CD14-positive monocyte (primary cell): ENCODE data around the gene CHRD. TPM values are rescaled to one million over a fixed set of nuclear protein-coding genes. Genes with fewer than 3 reads are reported as not detected.

Experiments used
- DNase-seq, 3 donors: peaks; one replicate each; pipeline ENCODE4 v3.0.0-alpha.2; 2011 to 2022
- H2AFZ ChIP-seq: 2 replicates; pipeline ENCODE4 v1.6.0; 2012; ENCODE audit warnings: mild to moderate bottlenecking, low read depth, low read length, inconsistent platforms; ENCODE audit not compliant: insufficient read depth, poor library complexity, severe bottlenecking
- H3K27ac ChIP-seq, 2 donors: 1 replicate in 1 of 2; 2 replicates in 1 of 2; pipeline ENCODE4 v1.5.1; 2012 to 2013; ENCODE audit warnings: low read length in 2 of 2, control low read depth in 1 of 2, inconsistent platforms in 1 of 2, low read depth in 1 of 2, mild to moderate bottlenecking in 1 of 2
- H3K27me3 ChIP-seq, 2 donors: one replicate each; pipeline versions ENCODE4 v1.6.0 to v1.6.1; 2011 to 2013; ENCODE audit warnings: low read length in 2 of 2; ENCODE audit not compliant: control insufficient read depth in 2 of 2, insufficient read depth in 2 of 2
- H3K36me3 ChIP-seq, 2 donors: replicated peaks in 1 of 2; 1 replicate in 1 of 2; 2 replicates in 1 of 2; pipeline versions ENCODE4 v1.5.1 to v1.6.1; 2012 to 2013; ENCODE audit warnings: low read length in 2 of 2, control low read depth in 1 of 2, inconsistent platforms in 1 of 2, mild to moderate bottlenecking in 1 of 2; ENCODE audit not compliant: insufficient read depth in 2 of 2, control insufficient read depth in 1 of 2
- H3K4me1 ChIP-seq, 2 donors: 1 replicate in 1 of 2; 2 replicates in 1 of 2; pipeline versions ENCODE4 v1.5.1 to v1.6.1; 2012 to 2013; ENCODE audit warnings: low read length in 2 of 2, control low read depth in 1 of 2, inconsistent platforms in 1 of 2, mild to moderate bottlenecking in 1 of 2, moderate library complexity in 1 of 2; ENCODE audit not compliant: insufficient read depth in 2 of 2, control insufficient read depth in 1 of 2
- H3K4me2 ChIP-seq: replicated peaks from 2 replicates; pipeline ENCODE3; 2012; ENCODE audit warnings: low read length, moderate library complexity, mild to moderate bottlenecking; ENCODE audit not compliant: poor library complexity, severe bottlenecking; ENCODE audit errors: extremely low read depth
- H3K4me3 ChIP-seq, 3 experiments: fragments of 200-600 bp in 1 of 3; sonication (generic) in 1 of 3; replicated peaks in 1 of 3; 1 replicate in 2 of 3; 2 replicates in 1 of 3; pipeline ENCODE4 v1.5.1; 2011 to 2013; ENCODE audit warnings: low read length in 3 of 3, mild to moderate bottlenecking in 3 of 3, control low read depth in 2 of 3, low read depth in 2 of 3, inconsistent platforms in 1 of 3, moderate library complexity in 1 of 3
- H3K79me2 ChIP-seq: 2 replicates; pipeline ENCODE4 v1.6.0; 2012; ENCODE audit warnings: mild to moderate bottlenecking, control low read depth, inconsistent platforms, low read length, moderate library complexity; ENCODE audit not compliant: insufficient read depth
- H3K9ac ChIP-seq: 2 replicates; pipeline ENCODE4 v1.6.0; 2017; ENCODE audit warnings: low read length, mild to moderate bottlenecking; ENCODE audit not compliant: insufficient read depth, poor library complexity, severe bottlenecking
- H3K9me3 ChIP-seq, 2 donors: replicated peaks in 1 of 2; 1 replicate in 1 of 2; 2 replicates in 1 of 2; pipeline versions ENCODE4 v1.5.1 to v1.6.1; 2012 to 2013; ENCODE audit warnings: low read length in 2 of 2, control low read depth in 1 of 2; ENCODE audit not compliant: control insufficient read depth in 1 of 2, insufficient read depth in 1 of 2
- H4K20me1 ChIP-seq: 2 replicates; pipeline ENCODE4 v1.6.0; 2012; ENCODE audit warnings: mild to moderate bottlenecking, low read length, control low read depth, moderate library complexity; ENCODE audit not compliant: insufficient read depth
- H3K27ac Mint-ChIP-seq, 7 donors: one replicate each; pipeline ENCODE4 v1.8.0; 2020; ENCODE audit warnings: mild to moderate bottlenecking in 7 of 7, mixed read lengths in 7 of 7, moderate library complexity in 6 of 7, inconsistent platforms in 2 of 7
- H3K27me3 Mint-ChIP-seq, 3 donors: one replicate each; pipeline ENCODE4 v1.8.0; 2021 to 2022; ENCODE audit warnings: low read depth in 3 of 3, mild to moderate bottlenecking in 3 of 3, mixed read lengths in 3 of 3, moderate library complexity in 3 of 3, inconsistent platforms in 1 of 3
- H3K36me3 Mint-ChIP-seq, 2 donors: one replicate each; pipeline ENCODE4 v1.8.0; 2020; ENCODE audit warnings: mixed read lengths in 2 of 2, inconsistent platforms in 1 of 2, mild to moderate bottlenecking in 1 of 2
- H3K4me1 Mint-ChIP-seq: one replicate; pipeline ENCODE4 v1.8.0; 2020; ENCODE audit warnings: mild to moderate bottlenecking, mixed read lengths
- H3K4me3 Mint-ChIP-seq, 2 donors: one replicate each; pipeline ENCODE4 v1.8.0; 2020; ENCODE audit warnings: mild to moderate bottlenecking in 2 of 2, mixed read lengths in 2 of 2, moderate library complexity in 1 of 2
- H3K9me3 Mint-ChIP-seq, 7 donors: one replicate each; pipeline ENCODE4 v1.8.0; 2020 to 2022; ENCODE audit warnings: mixed read lengths in 7 of 7, mild to moderate bottlenecking in 6 of 7, moderate library complexity in 6 of 7, inconsistent platforms in 2 of 7
- WGBS: methylation state at CpG from one replicate; pipeline ENCODE4 v1.1.5; 2013; ENCODE audit warnings: missing lambda C conversion rate; ENCODE audit not compliant: insufficient coverage; 5-methylcytosine and 5-hydroxymethylcytosine counted together
- intact Hi-C, 2 donors: fragments of 100-400 bp; cut with micrococcal nuclease; formaldehyde crosslinking; loops; one replicate each; pipeline versions ENCODE4 v1.15.0 to v1.15.1; 2023
- polyA plus RNA-seq, 3 donors: library from polyadenylated mRNA; depleted of rRNA in 1 of 3; unstranded in 2 of 3; stranded (reverse) in 1 of 3; fragments of 300-500 nt in 2 of 3; fragments of >200 nt in 1 of 3; fragmentation: Illumina TruSeq in 2 of 3; gene quantifications; 1 replicate in 2 of 3; 2 replicates in 1 of 3; pipeline ENCODE4 v1.2.3, GENCODE V29; 2012 to 2021
- TF ChIP-seq, protein P1 (sequence below): fragments of 200-600 bp; IDR thresholded peaks from one replicate; pipeline ENCODE4 v1.8.0; 2022; ENCODE audit warnings: antibody characterized with exemption, mild to moderate bottlenecking

CHRD gene
- polyA plus RNA-seq, 3 donors = 0.03 TPM; not detected in 2

GRCh38 chr3:184405075-184406030 is 25.5 kb downstream of the CHRD start:
- H3K27ac ChIP-seq = no peak overlapping the region
- intact Hi-C loops = no loop called here

DNA sequence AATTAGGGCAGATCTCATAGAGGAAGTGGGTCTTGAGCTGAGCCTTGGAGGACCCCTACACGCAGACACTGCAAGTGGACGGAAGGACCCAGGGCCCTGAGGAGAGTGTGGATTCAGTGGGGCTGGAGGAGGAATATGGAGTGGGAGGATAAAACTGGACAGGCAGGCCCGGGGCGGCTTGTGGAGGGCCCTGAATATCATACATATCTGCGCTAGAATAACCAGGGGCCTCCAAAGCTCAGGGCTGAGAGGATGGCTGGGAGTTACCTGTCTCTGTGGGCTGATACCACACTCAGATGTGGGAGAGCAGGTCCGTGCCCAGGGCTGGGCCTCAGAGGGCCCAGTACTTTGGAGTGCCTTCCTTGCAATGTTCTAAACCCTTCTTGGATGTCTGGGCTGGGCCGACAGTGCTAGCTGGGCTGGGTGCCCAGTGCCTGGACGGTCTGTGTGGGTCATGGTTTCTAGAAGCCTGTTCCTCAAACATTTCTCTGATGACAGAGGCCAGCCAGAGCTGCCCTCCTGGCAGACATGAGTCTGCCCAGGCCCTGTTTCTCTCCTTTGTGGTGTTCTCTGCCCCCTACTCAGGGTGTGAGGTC is 29.6 kb downstream of the CHRD start:
- Histone ChIP-seq H3K27me3 (no peaks in the 10 kb centered on the region), H3K4me3 (no peak overlapping the region), H3K79me2 (no peaks in the 10 kb centered on the region), H2AFZ (no peak overlapping the region), H3K27ac (no peak overlapping the region), H3K4me1 (peaks cover 26 to 32% of the 10 kb centered on the region in 2 donors), H4K20me1 (no peaks in the 10 kb centered on the region), H3K4me2 (no peak overlapping the region), H3K36me3 (no peaks in the 10 kb centered on the region), H3K9ac (no peak overlapping the region), H3K9me3 (no peaks in the 10 kb centered on the region)
- Mint-ChIP-seq H3K4me1 (peaks cover 31% of the 10 kb centered on the region), H3K27me3 (peaks cover 2 to 10% (median 7%) of the 10 kb centered on the region in 3 donors), H3K9me3 (peaks cover 0 to 3% (median 0%) of the 10 kb centered on the region in 7 donors), H3K27ac (peak overlapping the region in 1 of 7 donors; percentile 84), H3K36me3 (no peaks in the 10 kb centered on the region), H3K4me3 (peak overlapping the region in 1 of 2 donors; percentile 48)
- intact Hi-C loops = no loop called here
- no peak for DNase-seq
- WGBS = over 99% methylated on average over 8 of the region's 8 CpGs
- TF ChIP-seq, protein P1, sequence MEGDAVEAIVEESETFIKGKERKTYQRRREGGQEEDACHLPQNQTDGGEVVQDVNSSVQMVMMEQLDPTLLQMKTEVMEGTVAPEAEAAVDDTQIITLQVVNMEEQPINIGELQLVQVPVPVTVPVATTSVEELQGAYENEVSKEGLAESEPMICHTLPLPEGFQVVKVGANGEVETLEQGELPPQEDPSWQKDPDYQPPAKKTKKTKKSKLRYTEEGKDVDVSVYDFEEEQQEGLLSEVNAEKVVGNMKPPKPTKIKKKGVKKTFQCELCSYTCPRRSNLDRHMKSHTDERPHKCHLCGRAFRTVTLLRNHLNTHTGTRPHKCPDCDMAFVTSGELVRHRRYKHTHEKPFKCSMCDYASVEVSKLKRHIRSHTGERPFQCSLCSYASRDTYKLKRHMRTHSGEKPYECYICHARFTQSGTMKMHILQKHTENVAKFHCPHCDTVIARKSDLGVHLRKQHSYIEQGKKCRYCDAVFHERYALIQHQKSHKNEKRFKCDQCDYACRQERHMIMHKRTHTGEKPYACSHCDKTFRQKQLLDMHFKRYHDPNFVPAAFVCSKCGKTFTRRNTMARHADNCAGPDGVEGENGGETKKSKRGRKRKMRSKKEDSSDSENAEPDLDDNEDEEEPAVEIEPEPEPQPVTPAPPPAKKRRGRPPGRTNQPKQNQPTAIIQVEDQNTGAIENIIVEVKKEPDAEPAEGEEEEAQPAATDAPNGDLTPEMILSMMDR = no peak

More at GRCh38 chr3:184405075-184406030, 25.5 kb downstream of the CHRD start:
- Histone ChIP-seq H3K4me3 (no peak overlapping the region), H3K9ac (no peak overlapping the region), H3K27me3 (peaks cover 0 to 12% of the 10 kb centered on the region in 2 donors), H4K20me1 (no peaks in the 10 kb centered on the region), H3K4me1 (peaks cover 26 to 32% of the 10 kb centered on the region in 2 donors), H3K36me3 (no peaks in the 10 kb centered on the region), H3K9me3 (no peaks in the 10 kb centered on the region), H3K4me2 (no peak overlapping the region), H2AFZ (no peak overlapping the region), H3K79me2 (no peaks in the 10 kb centered on the region)
- Mint-ChIP-seq H3K4me1 (peaks cover 29% of the 10 kb centered on the region), H3K36me3 (no peaks in the 10 kb centered on the region), H3K9me3 (peaks cover 0 to 2% (median 0%) of the 10 kb centered on the region in 7 donors), H3K27me3 (peaks cover under 1 to 25% (median 15%) of the 10 kb centered on the region in 3 donors), H3K4me3 (peak overlapping the region in 1 of 2 donors; percentile 42), H3K27ac (peak overlapping the region in 1 of 7 donors; percentile 16)
- WGBS = 72% methylated on average over 9 of the region's 20 CpGs
- TF ChIP-seq, protein P1 = no peak
- no peak for DNase-seq
